ENCODE measurements around the gene ANO6. TPM values are rescaled to one million over a fixed set of nuclear protein-coding genes. Genes with fewer than 3 reads are reported as not detected.
A peak's percentile ranks its signal among the peaks of the same experiment; 100 is the strongest.

The ANO6 gene
- total RNA-seq, 1 donor from 2014 or later = 69.9 TPM

- Histone ChIP-seq H3K36me3 (ENCODE audit: control insufficient read depth, insufficient read depth, low read length) (no peaks in the 10 kb centered on the region), H3K27me3 (ENCODE audit: control insufficient read depth, insufficient read depth, low read length) (no peaks in the 10 kb centered on the region), H3K4me3 (ENCODE audit: low read depth, low read length) (no peak overlapping the region)
- no peak for TF ChIP-seq CTCF (IDR thresholded peaks at IDR 0.05; ENCODE audit: insufficient read depth, low read length, poor library complexity, severe bottlenecking)
- DNase-seq (ENCODE audit: low read depth) = no peak
Measured at GRCh38 chr12:45431126-45431525, 215.2 kb downstream of the ANO6 start.

- DNase-seq (ENCODE audit: low read depth) = no peak
- no peak overlapping the region for H3K4me3 ChIP-seq (ENCODE audit: low read depth, low read length)
- H3K36me3 ChIP-seq (ENCODE audit: control insufficient read depth, insufficient read depth, low read length) = no peaks in the 10 kb centered on the region
- no peaks in the 10 kb centered on the region for H3K27me3 ChIP-seq (ENCODE audit: control insufficient read depth, insufficient read depth, low read length)
- no peak for TF ChIP-seq CTCF (IDR thresholded peaks at IDR 0.05; ENCODE audit: insufficient read depth, low read length, poor library complexity, severe bottlenecking)
Measured at GRCh38 chr12:45432710-45433109, 216.8 kb downstream of the ANO6 start.

GRCh38 chr12:45433441-45433868 is 217.6 kb downstream of the ANO6 start:
- Histone ChIP-seq H3K27me3 (ENCODE audit: control insufficient read depth, insufficient read depth, low read length) (no peaks in the 10 kb centered on the region), H3K36me3 (ENCODE audit: control insufficient read depth, insufficient read depth, low read length) (no peaks in the 10 kb centered on the region), H3K4me3 (ENCODE audit: low read depth, low read length) (no peak overlapping the region)
- no peak for TF ChIP-seq CTCF (IDR thresholded peaks at IDR 0.05; ENCODE audit: insufficient read depth, low read length, poor library complexity, severe bottlenecking)
- DNase-seq (ENCODE audit: low read depth) = peak; percentile 42

- H3K27me3 ChIP-seq (ENCODE audit: control insufficient read depth, insufficient read depth, low read length) = no peaks in the 10 kb centered on the region
- DNase-seq (ENCODE audit: low read depth) = no peak
- TF ChIP-seq CTCF (IDR thresholded peaks at IDR 0.05; ENCODE audit: insufficient read depth, low read length, poor library complexity, severe bottlenecking) = no peak
- H3K4me3 ChIP-seq (ENCODE audit: low read depth, low read length) = no peak overlapping the region
- no peaks in the 10 kb centered on the region for H3K36me3 ChIP-seq (ENCODE audit: control insufficient read depth, insufficient read depth, low read length)
Measured at GRCh38 chr12:45434094-45434493, 218.2 kb downstream of the ANO6 start.

GRCh38 chr12:45435945-45436710 is 220.2 kb downstream of the ANO6 start:
- TF ChIP-seq CTCF (IDR thresholded peaks at IDR 0.05; ENCODE audit: insufficient read depth, low read length, poor library complexity, severe bottlenecking) = no peak
- Histone ChIP-seq H3K27me3 (ENCODE audit: control insufficient read depth, insufficient read depth, low read length) (no peaks in the 10 kb centered on the region), H3K36me3 (ENCODE audit: control insufficient read depth, insufficient read depth, low read length) (no peaks in the 10 kb centered on the region), H3K4me3 (ENCODE audit: low read depth, low read length) (no peak overlapping the region)
- no peak for DNase-seq (ENCODE audit: low read depth)

- Histone ChIP-seq H3K36me3 (ENCODE audit: control insufficient read depth, insufficient read depth, low read length) (no peaks in the 10 kb centered on the region), H3K4me3 (ENCODE audit: low read depth, low read length) (no peak overlapping the region), H3K27me3 (ENCODE audit: control insufficient read depth, insufficient read depth, low read length) (no peaks in the 10 kb centered on the region)
- TF ChIP-seq CTCF (IDR thresholded peaks at IDR 0.05; ENCODE audit: insufficient read depth, low read length, poor library complexity, severe bottlenecking) = no peak
- DNase-seq (ENCODE audit: low read depth) = no peak
Measured at GRCh38 chr12:45439039-45439438, 223.1 kb downstream of the ANO6 start.
